NOMO-1 treated with dmso at 0.1 percent for 144 hours (cell line): Measurements from ENCODE around the gene HEATR5A.
"Not testable (repeated sequence)": the region's sequence is repeated elsewhere in the genome, so short reads cannot be mapped to it uniquely, and the experiment has no call there.

Source experiments
- DNase-seq: peaks from one replicate; lab custom pipeline; 2025; ENCODE audit not compliant: unreplicated experiment; lab: John Stamatoyannopoulos, UW

Gene HEATR5A

DNA sequence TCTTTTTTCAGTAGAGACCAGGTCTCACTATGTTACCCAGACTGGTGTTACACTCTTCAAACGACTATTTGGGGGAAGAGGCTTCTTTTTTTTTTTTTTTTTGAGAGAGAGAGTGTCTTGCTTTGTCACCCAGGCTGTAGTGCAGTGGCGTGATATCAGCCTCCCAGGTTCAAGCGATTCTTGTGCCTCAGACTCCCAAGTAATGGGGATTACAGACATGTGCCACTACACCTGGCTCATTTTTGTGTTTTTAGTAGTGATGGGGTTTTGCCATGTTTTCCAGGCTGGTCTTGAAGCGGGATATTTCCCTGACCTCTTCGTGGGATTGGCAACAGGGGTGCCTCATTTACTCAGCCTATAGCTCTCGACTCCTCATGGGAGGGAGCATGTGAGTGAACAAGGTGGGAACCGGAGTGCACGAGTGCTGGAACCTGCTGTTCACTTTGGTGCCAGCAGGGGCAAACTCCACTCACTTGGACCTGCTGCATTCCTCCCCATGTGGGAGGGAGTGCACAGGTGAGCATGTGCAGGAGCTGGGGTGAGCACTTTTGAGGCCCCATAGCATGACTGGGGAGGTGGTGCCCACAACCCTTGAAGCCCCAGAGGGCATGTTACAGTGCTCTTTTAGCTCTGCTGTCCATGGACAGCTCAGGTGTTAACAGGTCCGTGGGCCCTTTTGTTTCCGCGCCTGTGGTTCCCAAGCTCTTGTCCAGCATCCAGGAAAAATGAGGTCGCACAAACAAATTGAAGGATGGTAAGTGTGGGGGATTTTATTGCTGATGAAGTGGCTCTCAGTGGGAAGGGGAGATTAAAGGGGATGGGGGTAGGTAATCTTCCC, 133.7 kb downstream of the HEATR5A start:
- DNase-seq = no peak

DNA sequence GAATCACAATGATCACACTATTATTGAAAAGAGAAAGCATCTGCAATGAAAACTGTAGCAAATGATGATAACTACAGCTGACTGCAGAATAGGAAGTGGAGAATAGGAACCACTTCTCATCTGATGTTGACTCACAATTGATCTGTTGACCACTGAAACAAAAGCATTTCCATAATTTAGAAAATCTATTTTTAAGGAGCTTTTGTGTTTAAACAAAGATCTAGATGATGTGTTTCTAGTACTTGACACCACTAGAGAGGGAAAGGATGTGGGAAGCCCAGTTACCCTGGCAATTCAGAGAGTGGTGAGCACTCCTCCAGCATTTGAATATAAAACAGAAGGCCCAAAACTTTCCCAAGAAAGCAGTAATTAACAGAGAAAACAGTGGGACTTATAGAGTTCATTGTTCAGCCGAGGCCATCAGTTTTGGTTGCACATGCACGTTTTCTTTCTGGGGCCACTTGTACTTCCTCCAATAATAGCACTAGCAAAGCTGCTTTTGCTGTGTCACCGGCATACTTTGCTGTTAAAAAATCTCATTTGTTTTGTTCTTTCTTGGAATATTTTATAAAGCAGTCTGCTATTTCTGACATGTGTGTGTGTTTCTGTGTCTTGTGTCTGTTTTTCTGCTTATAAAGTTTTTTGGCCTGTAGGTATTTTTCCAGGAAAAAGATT, 136.6 kb downstream of the HEATR5A start:
- peak; percentile 6 for DNase-seq

DNA sequence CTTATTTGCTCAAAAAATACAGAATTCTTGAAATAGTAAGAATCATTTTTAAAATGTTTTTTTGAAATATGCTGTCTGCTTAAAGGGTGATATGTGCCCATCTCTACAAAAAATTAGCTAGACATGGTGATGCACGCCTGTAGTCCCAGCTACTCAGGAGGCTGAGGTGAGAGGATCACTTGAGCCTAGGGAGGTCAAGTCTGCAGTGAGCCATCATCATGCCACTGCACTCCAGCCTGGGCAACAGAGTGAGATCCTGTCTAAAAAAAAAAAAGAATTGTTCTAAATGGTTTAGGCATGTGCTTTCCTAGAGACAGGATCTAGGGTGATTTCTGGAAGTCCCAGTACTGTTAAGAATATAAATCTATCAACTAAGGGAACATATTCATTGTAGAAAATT, 137.2 kb downstream of the HEATR5A start:
- DNase-seq = no peak

DNA sequence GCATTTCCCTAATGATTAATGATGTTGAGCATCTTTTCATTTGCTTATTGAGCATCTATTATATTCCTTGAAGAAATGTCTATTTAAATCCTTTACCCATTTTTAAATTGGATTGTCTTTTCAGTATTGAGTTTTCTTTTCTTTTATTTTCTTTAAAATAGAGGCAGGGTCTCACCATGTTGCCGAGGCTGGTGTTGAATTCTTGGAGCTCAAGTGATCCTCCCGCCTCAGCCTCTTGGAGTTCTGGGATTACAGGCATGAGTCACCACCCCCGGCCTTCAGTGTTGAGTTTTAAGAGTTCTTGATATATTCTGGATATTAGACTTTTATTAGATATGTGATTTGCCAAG, 139.5 kb downstream of the HEATR5A start:
- no peak for DNase-seq

DNA sequence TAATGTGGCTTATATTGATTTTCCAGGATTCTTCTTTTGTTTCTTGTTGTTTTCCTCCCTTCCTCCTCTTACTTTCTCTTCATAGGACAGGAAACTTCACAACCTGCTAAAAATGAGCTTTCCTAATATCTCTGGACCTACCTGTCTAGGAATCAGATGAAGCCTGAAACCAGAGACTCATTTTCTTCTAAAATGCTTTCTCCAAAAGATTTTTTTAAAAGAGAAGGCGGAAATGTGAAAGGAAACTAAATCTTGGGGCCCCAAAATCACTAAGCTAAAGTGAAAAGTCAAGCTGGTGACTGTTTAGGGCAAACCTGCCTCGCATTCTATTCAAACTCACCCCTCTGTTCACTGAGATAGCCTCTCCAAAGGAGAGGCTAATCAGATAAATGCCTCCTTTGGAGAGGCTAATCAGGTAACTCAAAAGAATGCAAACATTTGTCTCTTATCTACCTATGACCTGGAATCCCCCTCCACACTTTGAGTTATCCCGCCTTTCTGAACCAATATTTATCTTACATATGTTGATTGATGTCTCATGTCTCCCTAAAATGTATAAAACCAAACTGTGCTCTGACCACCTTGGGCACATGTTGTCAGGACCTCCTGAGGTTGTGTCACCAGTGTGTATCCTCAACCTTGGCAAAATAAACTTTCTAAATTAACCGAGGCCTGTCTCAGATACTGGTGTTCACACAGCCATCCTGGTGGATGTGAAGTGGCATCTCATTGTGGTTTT, 140.0 kb downstream of the HEATR5A start:
- DNase-seq = no peak

DNA sequence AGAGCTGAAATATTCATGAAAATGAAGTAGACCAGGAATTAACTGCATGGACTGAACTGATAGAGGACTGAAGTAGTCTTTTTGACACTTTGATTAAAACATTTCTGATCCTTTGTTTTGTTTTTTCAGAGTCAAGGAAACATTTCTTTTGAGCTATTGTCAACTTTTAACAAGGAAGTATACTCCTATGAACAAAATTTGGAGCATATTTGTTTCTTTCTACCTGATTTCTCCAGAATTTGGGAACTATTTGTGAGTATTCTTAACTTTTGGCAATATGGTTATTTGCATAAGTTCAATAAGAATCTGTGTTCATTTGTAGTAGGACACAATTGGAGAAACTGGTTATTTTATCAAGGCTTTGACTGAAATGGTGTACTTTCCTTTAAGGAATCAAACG, 141.5 kb downstream of the HEATR5A start:
- DNase-seq = no peak

DNA sequence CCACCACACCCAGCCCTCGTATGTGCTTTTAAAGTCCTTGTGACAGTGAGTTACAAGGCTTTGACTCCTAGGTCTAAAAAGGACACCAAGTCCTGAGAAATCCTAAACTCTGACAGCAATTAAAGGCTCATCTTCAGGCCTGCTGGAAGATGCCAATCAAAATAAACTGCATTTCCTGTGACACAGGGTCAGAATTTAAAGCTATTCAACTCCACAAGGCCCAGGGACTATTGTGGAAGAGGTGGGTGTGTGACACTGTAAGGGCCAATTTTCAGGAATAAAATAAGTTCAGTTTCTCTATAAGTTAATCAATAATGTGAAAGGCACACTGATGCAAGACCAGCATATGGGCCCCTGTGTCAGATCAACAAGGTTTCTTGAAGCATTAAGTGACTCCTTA, 143.3 kb downstream of the HEATR5A start:
- no peak for DNase-seq

DNA sequence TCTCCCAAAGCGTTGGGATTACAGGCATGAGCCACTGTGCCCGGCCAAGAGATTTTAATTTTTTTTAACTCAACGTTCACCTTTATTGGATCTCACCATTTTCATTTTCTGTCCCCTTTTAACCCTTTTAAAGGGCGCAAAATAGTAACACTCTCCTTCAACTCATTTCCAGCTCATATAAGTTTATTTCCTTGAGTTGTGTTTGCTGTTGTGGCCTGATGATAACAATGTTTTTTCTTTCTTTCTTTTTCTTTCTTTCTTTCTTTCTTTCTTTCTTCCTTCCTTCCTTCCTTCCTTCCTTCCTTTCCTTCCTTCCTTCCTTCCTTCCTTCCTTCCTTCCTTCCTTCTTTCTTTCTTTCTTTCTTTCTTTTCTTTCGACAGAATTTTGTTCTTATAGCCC, 143.9 kb downstream of the HEATR5A start:
- DNase-seq = not testable (repeated sequence)

DNA sequence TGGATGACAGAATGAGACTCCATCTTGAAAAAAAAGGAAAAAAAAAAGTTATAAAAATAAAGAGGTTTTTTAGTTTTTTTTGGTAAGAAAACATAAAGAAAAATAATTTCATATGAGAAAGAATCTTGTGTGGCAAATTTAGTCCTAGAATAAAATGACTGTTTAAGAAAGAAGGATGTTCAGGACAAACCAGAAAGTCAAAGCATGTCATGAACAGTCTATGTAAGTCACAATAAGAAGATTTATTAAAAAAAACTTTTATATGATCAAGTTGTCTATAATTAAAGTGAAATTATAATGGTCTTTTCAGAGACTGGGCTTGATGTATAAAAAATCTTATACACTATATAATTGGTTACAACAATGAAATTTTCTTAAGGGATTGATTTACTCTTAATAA, 144.6 kb downstream of the HEATR5A start:
- no peak for DNase-seq

DNA sequence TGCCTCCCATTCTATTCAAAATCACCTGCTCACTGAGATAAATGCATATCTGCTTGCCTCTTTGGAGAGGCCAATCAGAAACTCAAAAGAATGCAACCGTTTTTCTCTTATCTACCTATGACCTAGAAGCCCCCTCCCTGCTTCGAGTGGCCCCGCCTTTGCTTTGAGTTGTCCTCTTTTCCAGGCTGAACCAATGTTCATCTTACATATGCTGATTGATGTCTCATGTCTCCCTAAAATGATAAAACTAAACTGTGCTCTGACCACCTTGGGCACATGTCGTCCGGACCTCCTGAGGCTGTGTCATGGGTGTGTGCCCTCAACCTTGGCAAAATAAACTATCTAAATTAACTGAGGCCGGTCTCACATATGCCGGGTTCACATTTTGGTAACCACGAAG, 148.7 kb downstream of the HEATR5A start:
- no peak for DNase-seq

DNA sequence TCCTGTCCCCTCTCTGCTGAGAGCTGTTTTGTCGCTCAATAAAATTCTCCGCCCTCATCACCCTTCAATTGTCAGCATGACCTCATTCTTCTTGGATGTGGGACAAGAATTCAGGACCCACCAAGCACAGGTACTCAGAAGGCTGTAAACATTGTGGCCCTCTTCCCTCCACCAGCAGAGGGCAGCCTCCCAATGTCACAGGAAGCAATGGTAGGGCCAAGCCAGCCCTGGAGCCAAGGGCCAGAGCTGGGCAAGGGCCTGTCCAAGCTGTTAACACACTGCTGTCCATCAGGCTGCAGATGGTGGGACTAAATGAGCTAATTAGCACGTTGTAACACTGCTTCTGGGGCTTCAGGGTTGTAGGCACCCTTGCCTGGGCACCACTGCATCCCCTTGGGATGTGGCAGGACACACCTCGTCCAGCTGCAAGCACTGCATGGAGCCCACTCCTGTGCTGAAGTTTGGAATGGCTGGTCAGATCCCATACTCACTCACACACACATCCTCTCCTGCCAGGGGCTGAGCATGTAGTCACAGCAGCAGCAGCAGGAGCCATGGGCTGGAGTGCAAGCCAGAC, 150.1 kb downstream of the HEATR5A start:
- DNase-seq = no peak

DNA sequence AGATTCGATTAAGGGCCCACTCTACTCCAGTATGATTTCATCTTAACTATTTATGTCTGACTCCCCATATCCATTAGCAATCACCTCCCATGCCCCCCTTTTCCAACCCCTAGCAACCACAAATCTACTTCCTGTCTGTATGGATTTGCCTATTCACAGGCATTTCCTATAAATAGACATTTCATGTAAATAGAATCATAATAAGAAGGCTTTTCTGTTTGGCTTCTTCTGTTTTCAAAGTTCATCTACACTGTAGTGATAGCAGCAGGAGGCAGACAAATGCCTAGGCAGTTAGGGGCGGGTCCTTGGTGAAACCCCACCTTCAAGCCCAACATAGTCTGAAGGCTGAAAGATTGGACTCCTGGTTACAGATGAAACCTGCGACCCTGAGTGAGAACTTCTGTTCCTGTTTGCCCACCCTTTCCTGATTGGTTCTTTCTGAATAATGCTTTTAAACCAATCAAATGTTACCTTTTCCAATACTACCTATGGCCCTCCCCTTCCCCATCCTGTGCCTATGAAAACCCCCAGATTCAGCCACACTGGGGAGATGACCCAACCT, 150.6 kb downstream of the HEATR5A start:
- no peak for DNase-seq

DNA sequence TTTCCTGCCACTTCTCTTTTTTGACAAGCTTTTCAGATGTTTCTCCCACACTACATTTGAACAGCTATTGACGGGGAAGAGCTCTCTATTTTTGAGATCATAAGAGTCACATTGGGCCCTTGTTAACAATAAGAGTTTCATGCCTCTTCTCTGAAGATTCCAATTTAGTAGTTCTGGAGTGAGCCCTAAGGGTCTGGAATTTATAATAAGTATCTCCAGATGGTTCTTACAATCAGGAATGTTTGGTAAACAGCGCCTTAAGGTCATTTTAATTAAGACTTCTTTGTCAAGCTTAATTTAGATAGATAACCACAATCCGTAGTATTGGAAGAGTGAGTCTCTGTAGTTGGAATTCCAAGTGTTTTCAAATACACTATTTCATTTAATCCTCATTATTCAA, 152.1 kb downstream of the HEATR5A start:
- DNase-seq = no peak

DNA sequence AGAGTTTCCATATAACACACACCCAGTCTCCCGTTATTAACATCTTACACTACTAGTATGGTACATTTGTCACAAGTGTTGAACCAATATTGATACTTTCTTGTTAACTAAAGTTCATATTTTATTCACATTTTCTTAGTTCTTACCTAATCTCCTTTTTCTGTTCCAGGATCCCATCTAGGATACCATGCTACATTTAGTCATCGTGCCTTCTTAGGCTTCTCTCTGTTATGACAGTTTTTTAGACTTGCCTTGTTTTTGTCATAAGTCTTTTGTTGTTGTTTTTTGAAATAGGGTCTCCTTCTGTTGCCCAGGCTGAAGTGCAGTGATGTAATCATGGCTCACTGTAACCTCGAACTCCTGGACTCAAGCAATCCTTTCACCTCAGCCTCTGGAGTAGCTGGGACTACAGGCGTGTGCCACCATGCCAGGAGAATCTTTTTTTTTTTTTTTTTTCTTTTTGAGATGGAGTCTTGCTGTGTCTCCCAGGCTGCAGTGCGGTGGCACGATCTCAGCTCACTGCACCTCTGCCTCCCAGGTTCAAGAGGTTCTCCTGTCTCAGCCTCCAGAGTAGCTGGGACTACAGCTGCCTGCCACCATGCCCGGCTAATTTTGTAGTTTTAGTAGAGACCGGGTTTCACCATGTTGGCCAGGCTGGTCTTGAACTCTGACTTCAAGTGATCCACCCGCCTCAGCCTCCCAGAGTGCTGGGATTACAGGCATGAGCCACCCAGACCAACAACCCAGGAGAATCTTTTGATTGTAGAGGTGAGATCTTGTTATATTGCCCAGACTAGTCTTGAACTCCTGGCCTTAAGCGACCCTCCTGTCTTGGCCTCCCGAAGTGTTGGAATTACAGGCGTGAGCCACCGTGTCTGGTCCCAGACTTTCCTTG, 153.7 kb downstream of the HEATR5A start:
- no peak for DNase-seq

DNA sequence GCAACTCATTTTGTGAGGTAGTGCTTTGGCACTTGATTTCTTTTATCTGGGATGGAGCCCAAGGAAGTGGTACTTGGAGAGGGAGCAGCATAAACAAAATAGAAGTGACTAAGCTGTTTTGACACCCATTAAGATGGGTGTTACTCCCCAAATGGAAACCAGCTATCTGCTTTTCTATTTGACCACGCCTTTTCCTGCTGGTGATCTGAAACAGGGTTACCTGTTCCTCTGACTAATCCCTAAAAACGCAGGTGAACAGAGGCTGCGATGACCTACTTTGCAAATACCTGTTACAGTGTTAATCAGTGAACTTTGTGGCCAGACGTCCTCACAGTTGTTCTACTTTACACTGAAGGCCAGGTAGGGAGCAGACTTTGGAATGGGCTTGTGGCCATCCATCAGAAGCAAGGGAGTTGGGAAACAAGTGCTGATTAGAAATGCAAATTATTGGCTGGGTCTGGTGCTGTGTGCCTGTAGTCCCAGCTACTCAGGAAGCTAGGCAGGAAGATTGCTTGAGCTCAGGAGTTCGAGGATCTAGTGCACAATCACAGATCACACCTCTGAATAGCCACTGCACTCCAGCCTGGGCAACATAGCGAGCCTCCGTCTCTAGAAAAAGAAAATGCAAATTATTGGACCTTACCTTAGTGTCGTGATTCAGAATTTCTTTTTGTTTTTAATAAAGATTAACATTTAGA, 154.5 kb downstream of the HEATR5A start:
- DNase-seq = no peak

DNA sequence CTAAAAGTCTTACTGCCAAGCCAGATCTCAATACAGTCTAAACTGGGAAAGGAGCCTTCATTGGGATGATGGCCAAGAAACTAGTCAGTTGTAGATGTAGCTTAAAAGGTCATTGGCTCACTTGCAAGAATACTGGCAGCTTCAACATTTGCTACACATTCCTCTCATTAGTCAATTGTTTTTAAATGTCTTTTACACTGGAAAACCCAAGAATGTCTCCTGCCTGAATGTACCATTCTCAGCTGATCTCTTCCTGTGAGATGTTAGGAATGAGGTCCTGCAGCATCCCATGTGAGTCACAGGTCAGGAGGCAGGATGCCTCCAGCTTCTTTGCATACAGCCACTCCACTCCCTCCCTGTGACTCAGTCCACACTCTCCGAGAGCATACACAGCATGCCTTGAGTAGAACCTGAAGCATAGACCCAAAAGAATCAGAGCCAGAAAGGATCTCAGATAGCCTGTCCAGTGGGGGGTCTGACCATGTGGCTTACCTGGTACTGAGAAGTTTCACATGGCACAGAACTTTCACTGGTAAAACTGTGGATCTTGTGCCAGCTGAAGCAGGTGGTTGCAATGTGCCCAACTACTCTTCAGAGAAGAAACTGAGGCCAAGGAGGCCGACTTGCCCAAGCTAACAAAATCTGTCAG, 156.7 kb downstream of the HEATR5A start:
- no peak for DNase-seq

DNA sequence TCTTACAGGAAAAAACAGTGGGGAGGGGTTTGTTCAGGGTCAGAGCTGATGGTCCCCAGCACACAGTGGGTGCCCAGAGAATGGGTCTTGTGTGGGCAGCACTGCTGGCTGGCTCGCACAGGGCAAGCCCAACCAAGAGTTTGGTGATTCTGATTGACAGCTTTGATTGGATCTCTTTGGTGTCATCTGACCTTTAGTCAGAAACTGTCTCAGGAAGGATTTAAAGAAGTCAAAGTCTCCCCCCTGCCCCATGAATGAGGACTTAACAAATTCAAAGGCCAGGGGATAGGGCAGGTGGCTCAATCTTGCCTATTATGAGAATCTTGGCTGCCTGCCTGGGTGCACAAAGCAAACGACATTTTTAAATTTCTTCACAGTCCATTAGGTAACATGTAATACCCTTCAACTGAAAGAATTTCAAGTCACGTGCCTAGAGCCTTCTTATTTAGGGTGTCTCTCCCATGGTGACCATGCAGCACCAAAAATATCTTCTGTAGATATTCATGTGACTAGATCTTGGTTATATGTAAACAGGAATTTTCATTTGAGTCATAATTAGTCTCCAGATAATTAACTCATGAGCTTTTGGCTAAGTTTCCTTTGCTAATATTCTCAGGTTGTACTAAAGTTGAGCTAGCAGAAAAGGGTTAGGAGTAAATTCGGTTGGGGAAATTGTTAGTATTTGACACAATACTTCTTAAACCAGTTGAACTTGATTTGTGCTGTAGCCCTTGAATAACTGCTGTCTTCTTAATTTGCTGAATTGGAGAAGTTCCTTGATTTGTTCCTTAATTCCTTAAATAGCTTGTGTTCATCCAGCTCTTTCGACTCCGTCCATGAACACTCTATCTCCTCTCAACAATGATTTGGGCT, 158.3 kb downstream of the HEATR5A start:
- peak; percentile 85 for DNase-seq

DNA sequence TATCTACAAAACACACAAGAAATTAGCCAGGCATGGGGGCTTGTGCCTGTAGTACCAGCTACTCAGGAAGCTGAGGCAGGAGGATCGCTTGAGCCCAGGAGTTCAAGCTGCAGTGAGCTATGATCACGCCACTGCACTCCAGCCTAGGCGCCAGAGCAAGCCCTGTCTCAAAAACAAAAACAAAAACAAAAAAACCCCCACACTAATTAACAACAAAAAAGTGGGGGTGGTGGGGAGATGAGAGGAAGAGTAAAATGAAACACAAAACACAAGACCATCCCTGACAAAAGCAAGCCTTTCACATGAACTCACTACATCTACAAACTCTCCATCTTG, 158.9 kb downstream of the HEATR5A start:
- DNase-seq = no peak
